Aorta (tissue), 5 donors: ENCODE results near the gene DCANP1. TPM values are rescaled to one million over a fixed set of nuclear protein-coding genes. Genes with fewer than 3 reads are reported as not detected.
A peak's percentile ranks its signal among the peaks of the same experiment; 100 is the strongest.

Source experiments
- ATAC-seq: fragments of 200-7000 bp; cut with Tn5 transposase; one replicate; pipeline ENCODE4 v1.9.1; 2022; ENCODE audit warnings: moderate library complexity; ENCODE audit not compliant: low FRiP score
- DNase-seq, 2 donors: peaks; one replicate each; pipeline ENCODE4 v3.0.0-alpha.2; 2020
- H3K27ac ChIP-seq, 2 donors: one replicate each; pipeline ENCODE4 v1.5.1; 2013; ENCODE audit warnings: low read length in 2 of 2, mild to moderate bottlenecking in 2 of 2, moderate library complexity in 2 of 2, control low read depth in 1 of 2, inconsistent platforms in 1 of 2, low read depth in 1 of 2
- H3K27me3 ChIP-seq, 2 donors: one replicate each; pipeline ENCODE4 v1.6.1; 2013; ENCODE audit warnings: control low read depth in 1 of 2, low read length in 1 of 2, mild to moderate bottlenecking in 1 of 2, moderate library complexity in 1 of 2; ENCODE audit not compliant: insufficient read depth in 2 of 2, control insufficient read depth in 1 of 2
- H3K36me3 ChIP-seq, 2 donors: one replicate each; pipeline ENCODE4 v1.6.1; 2013; ENCODE audit warnings: control low read depth in 1 of 2, low read length in 1 of 2, mild to moderate bottlenecking in 1 of 2; ENCODE audit not compliant: insufficient read depth in 2 of 2, control insufficient read depth in 1 of 2
- H3K4me1 ChIP-seq, 2 donors: one replicate each; pipeline ENCODE4 v1.6.1; 2013; ENCODE audit warnings: low read length in 2 of 2, control low read depth in 1 of 2, mild to moderate bottlenecking in 1 of 2, moderate library complexity in 1 of 2; ENCODE audit not compliant: insufficient read depth in 2 of 2, control insufficient read depth in 1 of 2
- H3K4me3 ChIP-seq, 2 donors: one replicate each; pipeline ENCODE4 v1.5.1; 2013; ENCODE audit warnings: low read length in 2 of 2, control low read depth in 1 of 2, mild to moderate bottlenecking in 1 of 2
- H3K9me3 ChIP-seq: one replicate; pipeline ENCODE4 v1.6.1; 2013; ENCODE audit warnings: mild to moderate bottlenecking, low read length; ENCODE audit not compliant: control insufficient read depth
- WGBS, 2 donors: extraction: QIAGEN DNeasy Blood & Tissue Kit; methylation state at CpG; one replicate each; pipeline ENCODE4 v1.1.7; 2013; 5-methylcytosine and 5-hydroxymethylcytosine counted together
- intact Hi-C, 2 donors: fragments of 100-400 bp; cut with DNase I; formaldehyde crosslinking; loops; one replicate each; pipeline versions ENCODE4 v1.14.2 to v1.15.0; 2022
- polyA plus RNA-seq, 2 donors: library from polyadenylated mRNA; stranded (reverse); fragments of 200-250 nt; gene quantifications; one replicate each; pipeline ENCODE4 v1.2.3, GENCODE V29; 2013
- total RNA-seq, 2 donors: library from RNA; stranded (reverse); fragmentation: NEBNext Ultra II Directional; extraction: Animal tissue kit (Norgen Biotek cat#: 25700); gene quantifications; one replicate each; pipeline ENCODE4 v1.2.1, GENCODE V29; 2021
- donor health status: healthy with polysubstance abuse.
- donor health status: Bipolar disorder and iron deficiency.
- donor health status: DM: no; HTN: no; CAD: no.
- donor health status: DM: no; HTN: no; CAD: no.
- donor health status: DM: yes; HTN: yes; CAD: no.

DCANP1 gene
- total and polyA plus RNA-seq, 4 donors = 0.10 TPM; not detected in 3

- ATAC-seq = no peak
- Histone ChIP-seq H3K4me1 (no peaks in the 10 kb centered on the region), H3K4me3 (no peak overlapping the region), H3K27ac (no peak overlapping the region), H3K9me3 (no peaks in the 10 kb centered on the region), H3K27me3 (no peaks in the 10 kb centered on the region), H3K36me3 (no peaks in the 10 kb centered on the region)
- peak in 1 of 2 donors; percentile 8 for DNase-seq
- 71 to 82% methylated on average over 4 of the region's 4 CpGs for WGBS, 2 donors
- intact Hi-C loops = no loop called here
These were observed 24.6 kb upstream of the DCANP1 start for GRCh38 chr5:135471726-135472125.

GRCh38 chr5:135469911-135470310 is 22.8 kb upstream of the DCANP1 start:
- ATAC-seq (no peak), DNase-seq (no peak)
- no peak overlapping the region for H3K27ac ChIP-seq
- H3K36me3 ChIP-seq = no peaks in the 10 kb centered on the region
- intact Hi-C loops = no loop called here
- no peaks in the 10 kb centered on the region for H3K4me1 ChIP-seq
- no peak overlapping the region for H3K4me3 ChIP-seq
- no peaks in the 10 kb centered on the region for H3K27me3 ChIP-seq
- WGBS, 2 donors = 86 to 87% methylated on average over 5 of the region's 5 CpGs
- no peaks in the 10 kb centered on the region for H3K9me3 ChIP-seq

- H3K27me3 ChIP-seq = no peaks in the 10 kb centered on the region
- 71 to 92% methylated on average over 2 of the region's 2 CpGs for WGBS, 2 donors
- ATAC-seq (no peak), DNase-seq (peak in 1 of 2 donors; percentile 44)
- no peaks in the 10 kb centered on the region for H3K4me1 ChIP-seq
- H3K36me3 ChIP-seq = no peaks in the 10 kb centered on the region
- no peak overlapping the region for H3K27ac ChIP-seq
- no peak overlapping the region for H3K4me3 ChIP-seq
- H3K9me3 ChIP-seq = no peaks in the 10 kb centered on the region
- intact Hi-C loops = no loop called here
These were observed 21.4 kb upstream of the DCANP1 start for GRCh38 chr5:135468541-135468940.

- no peak overlapping the region for H3K4me3 ChIP-seq
- no peaks in the 10 kb centered on the region for H3K36me3 ChIP-seq
- H3K4me1 ChIP-seq = no peaks in the 10 kb centered on the region
- H3K27me3 ChIP-seq = no peaks in the 10 kb centered on the region
- no peak for ATAC-seq
- H3K9me3 ChIP-seq = no peaks in the 10 kb centered on the region
- DNase-seq = peak; percentile 27 to 32
- intact Hi-C loops = loop anchor here in 1 of 2 donors (2.0 kb wide), 1 partner anchor 85 kb away; no protein-coding TSS in a partner anchor
- no peak overlapping the region for H3K27ac ChIP-seq
- WGBS, 2 donors = 94 to 95% methylated on average over 4 of the region's 4 CpGs
These were observed 20.8 kb upstream of the DCANP1 start for GRCh38 chr5:135467871-135468485.

GRCh38 chr5:135467051-135467625 is 20.0 kb upstream of the DCANP1 start:
- no peak overlapping the region for H3K4me3 ChIP-seq
- H3K9me3 ChIP-seq = no peaks in the 10 kb centered on the region
- no peak for ATAC-seq
- intact Hi-C loops = loop anchor here in 1 of 2 donors (2.0 kb wide), 1 partner anchor 86 kb away; no protein-coding TSS in a partner anchor
- WGBS, 2 donors = 88 to 91% methylated on average over 15 of the region's 15 CpGs
- H3K27me3 ChIP-seq = no peaks in the 10 kb centered on the region
- H3K4me1 ChIP-seq = no peaks in the 10 kb centered on the region
- peak; percentile 26 to 70 for DNase-seq
- no peaks in the 10 kb centered on the region for H3K36me3 ChIP-seq
- H3K27ac ChIP-seq = no peak overlapping the region

- 9 to 12% methylated on average over 43 of the region's 43 CpGs for whole genome bisulfite sequencing, 2 donors
- H3K27me3 ChIP-seq = no peaks in the 10 kb centered on the region
- intact Hi-C loops = loop anchor here (1.0 to 2.0 kb wide), 2 partner anchors 86 kb away; no protein-coding TSS in a partner anchor
- peak; percentile 85 to 94 for DNase-seq
- H3K36me3 ChIP-seq = no peaks in the 10 kb centered on the region
- no peaks in the 10 kb centered on the region for H3K9me3 ChIP-seq
- H3K4me3 ChIP-seq = no peak overlapping the region
- no peak overlapping the region for H3K27ac ChIP-seq
- H3K4me1 ChIP-seq = no peaks in the 10 kb centered on the region
- peak; percentile 87 for ATAC-seq
These were observed 19.3 kb upstream of the DCANP1 start for GRCh38 chr5:135466178-135467050.

- Histone ChIP-seq H3K4me3 (no peak overlapping the region), H3K27ac (no peak overlapping the region), H3K36me3 (no peaks in the 10 kb centered on the region), H3K9me3 (no peaks in the 10 kb centered on the region), H3K27me3 (no peaks in the 10 kb centered on the region), H3K4me1 (no peaks in the 10 kb centered on the region)
- ATAC-seq = no peak
- 55 to 61% methylated on average over 12 of the region's 12 CpGs for WGBS, 2 donors
- peak; percentile 9 to 50 for DNase-seq
- intact Hi-C loops = loop anchor here (1.0 to 2.0 kb wide), 2 partner anchors 87 kb away; no protein-coding TSS in a partner anchor
These were observed 18.4 kb upstream of the DCANP1 start for GRCh38 chr5:135465391-135466122.

- WGBS, 2 donors = 14 to 16% methylated on average over 6 of the region's 6 CpGs
- ATAC-seq = no peak
- intact Hi-C loops = loop anchor here in 1 of 2 donors (5.0 kb wide), 1 partner anchor 370 kb away; the partner anchor contains the start of gene SLC25A48
These were observed 15.2 kb upstream of the DCANP1 start for GRCh38 chr5:135462304-135462703.

More at GRCh38 chr5:135462304-135462703, 15.2 kb upstream of the DCANP1 start:
- no peaks in the 10 kb centered on the region for H3K27me3 ChIP-seq
- no peak overlapping the region for H3K27ac ChIP-seq
- H3K4me1 ChIP-seq = peaks cover 0 to 7% of the 10 kb centered on the region in 2 donors
- no peaks in the 10 kb centered on the region for H3K9me3 ChIP-seq
- DNase-seq = peak; percentile 35 to 49
- H3K36me3 ChIP-seq = no peaks in the 10 kb centered on the region
- H3K4me3 ChIP-seq = no peak overlapping the region
